HEK293T (cell line): ENCODE measurements around the gene KRT5.

Experiments used
- CTCF ChIA-PET: fragments of 350-600 bp; formaldehyde crosslinking; extraction: SDS; loops from one replicate; lab custom pipeline; 2021; ENCODE audit warnings: antibody characterized with exemption, inconsistent platforms; lab: Yijun Ruan, JAX
- POLR2A ChIA-PET: fragments of 350-600 bp; formaldehyde crosslinking; extraction: SDS; loops from one replicate; lab custom pipeline; 2020; ENCODE audit warnings: antibody characterized with exemption, inconsistent platforms; lab: Yijun Ruan, JAX
- DNase-seq: peaks from one replicate; pipeline ENCODE4 v3.0.0; 2012; ENCODE audit warnings: mixed read lengths; ENCODE audit errors: extremely low spot score
- ARNT ChIP-seq: fragments of 450-650 bp; IDR thresholded peaks from 2 replicates; pipeline ENCODE4 v1.6.1; 2017; ENCODE audit warnings: mild to moderate bottlenecking
- BHLHE40 ChIP-seq: fragments of 450-650 bp; IDR thresholded peaks from 2 replicates; pipeline ENCODE4 v1.6.1; 2016; ENCODE audit warnings: mild to moderate bottlenecking, moderate library complexity, borderline replicate concordance
- CTBP1 ChIP-seq: fragments of 450-650 bp; IDR thresholded peaks from 2 replicates; pipeline ENCODE4 v1.6.1; 2016; ENCODE audit warnings: borderline replicate concordance
- ELF4 ChIP-seq: fragments of 450-650 bp; IDR thresholded peaks from 2 replicates; pipeline ENCODE4 v1.6.1; 2017; ENCODE audit warnings: antibody characterized with exemption
- FOXA1 ChIP-seq: fragments of 450-650 bp; IDR thresholded peaks from 2 replicates; pipeline ENCODE4 v1.6.1; 2016; ENCODE audit warnings: mild to moderate bottlenecking
- FOXK2 ChIP-seq: fragments of 450-650 bp; IDR thresholded peaks from 2 replicates; pipeline ENCODE4 v1.6.1; 2016; ENCODE audit warnings: mild to moderate bottlenecking
- FOXM1 ChIP-seq: fragments of 450-650 bp; IDR thresholded peaks from 2 replicates; pipeline ENCODE4 v1.6.1; 2017; ENCODE audit warnings: mild to moderate bottlenecking, borderline replicate concordance
- HDGF ChIP-seq: fragments of 450-650 bp; IDR thresholded peaks from 2 replicates; pipeline ENCODE4 v1.6.1; 2017; ENCODE audit warnings: antibody characterized with exemption, borderline replicate concordance
- L3MBTL2 ChIP-seq: fragments of 450-650 bp; conservative IDR thresholded peaks from 2 replicates; pipeline ENCODE4 v1.6.1; 2016; ENCODE audit warnings: mild to moderate bottlenecking
- LEF1 ChIP-seq: fragments of 450-650 bp; IDR thresholded peaks from 2 replicates; pipeline ENCODE4 v1.6.1; 2017; ENCODE audit warnings: mild to moderate bottlenecking, borderline replicate concordance
- NFRKB ChIP-seq: fragments of 450-650 bp; IDR thresholded peaks from 2 replicates; pipeline ENCODE4 v1.6.1; 2016; ENCODE audit warnings: mild to moderate bottlenecking, moderate library complexity
- PKNOX1 ChIP-seq: fragments of 450-650 bp; IDR thresholded peaks from 2 replicates; pipeline ENCODE4 v1.6.1; 2016
- SP1 ChIP-seq: fragments of 450-650 bp; IDR thresholded peaks from 2 replicates; pipeline ENCODE4 v1.6.1; 2017
- SUZ12 ChIP-seq: fragments of 450-650 bp; IDR thresholded peaks from 2 replicates; pipeline ENCODE4 v1.6.1; 2016; ENCODE audit warnings: mild to moderate bottlenecking
- TARDBP ChIP-seq: fragments of 450-650 bp; IDR thresholded peaks from 2 replicates; pipeline ENCODE4 v1.6.1; 2016
- ZNF384 ChIP-seq: fragments of 450-650 bp; IDR thresholded peaks from 2 replicates; pipeline ENCODE4 v1.6.1; 2016

KRT5 gene

GRCh38 chr12:52486166-52487105, 33.8 kb downstream of the KRT5 start:
- ChIA-PET POLR2A (no interaction called here), CTCF (no interaction called here)
- no peak for TF ChIP-seq LEF1
- DNase-seq = no peak

GRCh38 chr12:52480073-52480472, 40.1 kb downstream of the KRT5 start:
- no peak for DNase-seq
- TF ChIP-seq FOXA1 (no peak), FOXK2 (no peak), CTBP1 (no peak), HDGF (no peak), FOXM1 (no peak), PKNOX1 (no peak), LEF1 (no peak), BHLHE40 (no peak), SUZ12 (no peak), ARNT (no peak), ZNF384 (no peak), ELF4 (no peak), L3MBTL2 (no peak)
- ChIA-PET POLR2A (no interaction called here), CTCF (no interaction called here)

GRCh38 chr12:52477651-52478050, 42.5 kb downstream of the KRT5 start:
- ChIA-PET POLR2A (no interaction called here), CTCF (no interaction called here)
- TF ChIP-seq ARNT (no peak), PKNOX1 (no peak), ZNF384 (no peak), FOXK2 (no peak), SP1 (no peak), BHLHE40 (no peak), L3MBTL2 (no peak), HDGF (no peak), LEF1 (no peak)
- DNase-seq = no peak

GRCh38 chr12:52474212-52474611, 46.0 kb downstream of the KRT5 start:
- no peak for DNase-seq
- TF ChIP-seq ELF4 (no peak), NFRKB (no peak), BHLHE40 (no peak), CTBP1 (no peak), L3MBTL2 (no peak), SUZ12 (no peak), HDGF (no peak), PKNOX1 (no peak), FOXA1 (no peak), SP1 (no peak), ZNF384 (no peak), FOXK2 (no peak), ARNT (no peak), LEF1 (no peak), TARDBP (no peak), FOXM1 (no peak)
- POLR2A ChIA-PET = no interaction called here
- CTCF ChIA-PET = no interaction called here

- no peak for DNase-seq
- TF ChIP-seq FOXA1 = no peak
- no peak for TF ChIP-seq PKNOX1
- no peak for TF ChIP-seq TARDBP
- TF ChIP-seq HDGF = no peak
- TF ChIP-seq L3MBTL2 = no peak
- ChIA-PET POLR2A (no interaction called here), CTCF (no interaction called here)
These were observed 46.4 kb downstream of the KRT5 start, which contains the start of gene KRT6C for GRCh38 chr12:52473768-52474167. KRT6C (minus strand) TSS chr12:52473805; CDS start chr12:52473737, 68 bp downstream.

- CTCF ChIA-PET = no interaction called here
- no peak for DNase-seq
- POLR2A ChIA-PET = no interaction called here
- TF ChIP-seq ZNF384 (no peak), BHLHE40 (no peak), FOXA1 (no peak), FOXK2 (no peak), PKNOX1 (no peak), SUZ12 (no peak), FOXM1 (no peak), CTBP1 (no peak), ELF4 (no peak), LEF1 (no peak), ARNT (no peak), TARDBP (no peak), HDGF (no peak), NFRKB (no peak), SP1 (no peak)
These were observed 50.3 kb downstream of the KRT5 start for GRCh38 chr12:52469853-52470252.
